ENCODE measurements around the gene PTGES2.
"Not testable (repeated sequence)": the region's sequence is repeated elsewhere in the genome, so short reads cannot be mapped to it uniquely, and the experiment has no call there.

PTGES2 gene

GRCh38 chr9:128138001-128138400, 10.5 kb upstream of the PTGES2 start:
- Histone ChIP-seq H4K20me1 (ENCODE audit: insufficient read depth, low read length) (no peaks in the 10 kb centered on the region), H3K4me1 (ENCODE audit: low read length) (no peaks in the 10 kb centered on the region), H3K4me3 (ENCODE audit: low read length) (no peak overlapping the region), H3K9me3 (replicated peaks; ENCODE audit: insufficient read depth, low read length) (no peaks in the 10 kb centered on the region), H3K79me2 (ENCODE audit: low read length) (no peaks in the 10 kb centered on the region), H3K27ac (ENCODE audit: low read length) (no peak overlapping the region), H3K4me2 (ENCODE audit: low read depth, low read length) (no peak overlapping the region), H2AFZ (ENCODE audit: low read length) (no peak overlapping the region), H3K9ac (ENCODE audit: low read length) (no peak overlapping the region), H3K9me2 (replicated peaks; ENCODE audit: insufficient read depth, low read length) (no peaks in the 10 kb centered on the region), H3K27me3 (replicated peaks; ENCODE audit: insufficient read depth, low read length) (peaks cover 29% of the 10 kb centered on the region), H3K36me3 (replicated peaks; ENCODE audit: insufficient read depth, low read length) (no peaks in the 10 kb centered on the region), H3F3A (ENCODE audit: insufficient read depth, low read length) (no peaks in the 10 kb centered on the region)
- no peak for TF ChIP-seq EZH2phosphoT487 (IDR thresholded peaks at IDR 0.05; ENCODE audit: low read length)
- no peak for TF ChIP-seq EZH2 (optimal IDR thresholded peaks at IDR 0.05; ENCODE audit: low read depth, low read length)
- TF ChIP-seq CTCF (IDR thresholded peaks at IDR 0.05; ENCODE audit: low read length), result no peak
- DNase-seq, result no peak

- Histone ChIP-seq H3K79me2 (ENCODE audit: low read length) (no peaks in the 10 kb centered on the region), H3K4me2 (ENCODE audit: low read depth, low read length) (no peak overlapping the region), H4K20me1 (ENCODE audit: insufficient read depth, low read length) (no peaks in the 10 kb centered on the region), H3K9me3 (replicated peaks; ENCODE audit: insufficient read depth, low read length) (no peaks in the 10 kb centered on the region), H3K4me3 (ENCODE audit: low read length) (no peak overlapping the region), H3K4me1 (ENCODE audit: low read length) (no peaks in the 10 kb centered on the region), H3K9ac (ENCODE audit: low read length) (no peak overlapping the region), H3K27me3 (replicated peaks; ENCODE audit: insufficient read depth, low read length) (peaks cover 37% of the 10 kb centered on the region), H3F3A (ENCODE audit: insufficient read depth, low read length) (no peaks in the 10 kb centered on the region), H2AFZ (ENCODE audit: low read length) (no peak overlapping the region), H3K36me3 (replicated peaks; ENCODE audit: insufficient read depth, low read length) (no peaks in the 10 kb centered on the region), H3K9me2 (replicated peaks; ENCODE audit: insufficient read depth, low read length) (no peaks in the 10 kb centered on the region), H3K27ac (ENCODE audit: low read length) (no peak overlapping the region)
- TF ChIP-seq CTCF (IDR thresholded peaks at IDR 0.05; ENCODE audit: low read length) (no peak), EZH2phosphoT487 (IDR thresholded peaks at IDR 0.05; ENCODE audit: low read length) (no peak), EZH2 (optimal IDR thresholded peaks at IDR 0.05; ENCODE audit: low read depth, low read length) (no peak)
- no peak for DNase-seq
Observed at GRCh38 chr9:128136816-128137793, 9.6 kb upstream of the PTGES2 start.

- H3K9ac ChIP-seq (ENCODE audit: low read length); H3K9me2 ChIP-seq (replicated peaks; ENCODE audit: insufficient read depth, low read length); H3K4me1 ChIP-seq (ENCODE audit: low read length); H3K27ac ChIP-seq (ENCODE audit: low read length); H3K9me3 ChIP-seq (replicated peaks; ENCODE audit: insufficient read depth, low read length); H3K4me3 ChIP-seq (ENCODE audit: low read length); H3K79me2 ChIP-seq (ENCODE audit: low read length); H4K20me1 ChIP-seq (ENCODE audit: insufficient read depth, low read length); H2AFZ ChIP-seq (ENCODE audit: low read length); DNase-seq; H3F3A ChIP-seq (ENCODE audit: insufficient read depth, low read length); H3K4me2 ChIP-seq (ENCODE audit: low read depth, low read length); H3K36me3 ChIP-seq (replicated peaks; ENCODE audit: insufficient read depth, low read length): not testable (repeated sequence)
- peaks cover 47% of the 10 kb centered on the region for H3K27me3 ChIP-seq (replicated peaks; ENCODE audit: insufficient read depth, low read length)
Observed at GRCh38 chr9:128135561-128135960, 8.0 kb upstream of the PTGES2 start.

- H3K9ac ChIP-seq (ENCODE audit: low read length); H3K9me2 ChIP-seq (replicated peaks; ENCODE audit: insufficient read depth, low read length); H3F3A ChIP-seq (ENCODE audit: insufficient read depth, low read length); H3K4me1 ChIP-seq (ENCODE audit: low read length); H2AFZ ChIP-seq (ENCODE audit: low read length); H3K36me3 ChIP-seq (replicated peaks; ENCODE audit: insufficient read depth, low read length); H3K4me3 ChIP-seq (ENCODE audit: low read length); DNase-seq; H3K9me3 ChIP-seq (replicated peaks; ENCODE audit: insufficient read depth, low read length); H3K27ac ChIP-seq (ENCODE audit: low read length); H4K20me1 ChIP-seq (ENCODE audit: insufficient read depth, low read length); H3K79me2 ChIP-seq (ENCODE audit: low read length); H3K4me2 ChIP-seq (ENCODE audit: low read depth, low read length): not testable (repeated sequence)
- H3K27me3 ChIP-seq (replicated peaks; ENCODE audit: insufficient read depth, low read length), result peaks cover 34% of the 10 kb centered on the region
Observed at GRCh38 chr9:128132139-128132538, 4.6 kb upstream of the PTGES2 start.

- not testable (repeated sequence) for H3K4me3 ChIP-seq (ENCODE audit: low read length); H3K9me2 ChIP-seq (replicated peaks; ENCODE audit: insufficient read depth, low read length); H2AFZ ChIP-seq (ENCODE audit: low read length); H3K36me3 ChIP-seq (replicated peaks; ENCODE audit: insufficient read depth, low read length); H4K20me1 ChIP-seq (ENCODE audit: insufficient read depth, low read length); H3F3A ChIP-seq (ENCODE audit: insufficient read depth, low read length); H3K4me2 ChIP-seq (ENCODE audit: low read depth, low read length); DNase-seq; H3K4me1 ChIP-seq (ENCODE audit: low read length); H3K9ac ChIP-seq (ENCODE audit: low read length); H3K27ac ChIP-seq (ENCODE audit: low read length); H3K9me3 ChIP-seq (replicated peaks; ENCODE audit: insufficient read depth, low read length)
- H3K27me3 ChIP-seq (replicated peaks; ENCODE audit: insufficient read depth, low read length), result peaks cover 34% of the 10 kb centered on the region
- peaks cover 11% of the 10 kb centered on the region for H3K79me2 ChIP-seq (ENCODE audit: low read length)
Observed at GRCh38 chr9:128131346-128131745, 3.8 kb upstream of the PTGES2 start.

GRCh38 chr9:128130651-128131050, 3.1 kb upstream of the PTGES2 start:
- peaks cover 34% of the 10 kb centered on the region for H3K27me3 ChIP-seq (replicated peaks; ENCODE audit: insufficient read depth, low read length)
- H4K20me1 ChIP-seq (ENCODE audit: insufficient read depth, low read length); H3K4me2 ChIP-seq (ENCODE audit: low read depth, low read length); H3F3A ChIP-seq (ENCODE audit: insufficient read depth, low read length); H3K36me3 ChIP-seq (replicated peaks; ENCODE audit: insufficient read depth, low read length); H3K9me3 ChIP-seq (replicated peaks; ENCODE audit: insufficient read depth, low read length); H3K9ac ChIP-seq (ENCODE audit: low read length); DNase-seq; H3K9me2 ChIP-seq (replicated peaks; ENCODE audit: insufficient read depth, low read length); H3K4me3 ChIP-seq (ENCODE audit: low read length); H2AFZ ChIP-seq (ENCODE audit: low read length); H3K4me1 ChIP-seq (ENCODE audit: low read length); H3K27ac ChIP-seq (ENCODE audit: low read length): not testable (repeated sequence)
- peaks cover 18% of the 10 kb centered on the region for H3K79me2 ChIP-seq (ENCODE audit: low read length)

Data from MM.1S (cell line).